ENCODE results near the gene TPRG1L. TPM values are rescaled to one million over a fixed set of nuclear protein-coding genes. Genes with fewer than 3 reads are reported as not detected.
"Not testable (repeated sequence)": the region's sequence is repeated elsewhere in the genome, so short reads cannot be mapped to it uniquely, and the experiment has no call there.

TPRG1L gene
- total RNA-seq, 1 donor from 2014 or later = 44.3 TPM

DNA sequence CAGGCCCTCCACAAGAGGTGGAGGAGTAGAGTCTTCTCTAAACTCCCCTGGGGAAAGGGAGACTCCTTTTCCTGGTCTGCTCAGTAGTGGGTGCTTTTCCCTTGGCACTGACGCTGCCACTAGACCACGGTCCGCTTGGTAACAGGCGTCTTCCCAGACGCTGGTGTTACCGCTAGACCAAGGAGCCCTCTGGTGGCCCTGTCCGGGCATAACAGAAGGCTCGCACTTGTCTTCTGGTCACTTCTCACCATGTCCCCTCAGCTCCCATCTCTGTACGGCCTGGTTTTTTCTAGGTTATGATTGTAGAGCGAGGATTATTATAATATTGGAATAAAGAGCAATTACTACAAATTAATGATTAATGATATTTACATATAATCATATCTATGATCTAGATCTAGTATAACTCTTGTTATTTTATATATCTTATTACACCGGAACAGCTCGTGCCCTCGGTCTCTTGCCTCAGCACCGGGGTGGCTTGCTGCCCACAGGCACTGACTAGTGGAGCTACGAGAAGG, 3.6 kb upstream of the TPRG1L start:
- not testable (repeated sequence) for DNase-seq (ENCODE audit: low spot score)
- intact Hi-C loops (cut with DNase I) = loop anchor here (10.0 kb wide), 3 partner anchors 104 to 1036 kb away; partner anchors contain the start of genes LRRC47 and PRXL2B

DNA sequence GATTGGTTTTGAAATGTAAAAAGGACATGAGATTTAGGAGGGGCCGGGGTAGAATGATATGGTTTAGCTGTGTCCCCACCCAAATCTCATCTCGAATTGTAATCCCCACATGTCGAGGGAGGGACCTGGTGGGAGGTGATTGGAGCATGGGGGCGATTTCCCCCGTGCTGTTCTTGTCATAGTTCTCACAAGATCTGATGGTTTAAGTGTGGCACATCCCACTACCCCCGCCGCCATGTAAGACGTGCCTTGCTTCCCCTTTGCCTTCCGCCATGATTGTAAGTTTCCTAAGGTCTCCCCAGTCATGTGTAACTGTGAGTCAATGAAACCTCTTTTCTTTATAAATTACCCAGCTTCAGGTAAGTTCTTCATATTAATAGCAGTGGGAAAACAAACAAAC, 2.7 kb upstream of the TPRG1L start:
- DNase-seq (ENCODE audit: low spot score) = not testable (repeated sequence)
- intact Hi-C loops (cut with DNase I) = loop anchor here (10.0 kb wide), 3 partner anchors 103 to 1037 kb away; partner anchors contain the start of genes LRRC47 and PRXL2B

GRCh38 chr1:3623441-3624199, 1.2 kb upstream of the TPRG1L start:
- intact Hi-C loops (cut with DNase I) = loop anchor here (2.0 to 10.0 kb wide), 4 partner anchors 25 to 1039 kb away; partner anchors contain the start of genes LRRC47 and PRXL2B
- no peak for DNase-seq (ENCODE audit: low spot score)

DNA sequence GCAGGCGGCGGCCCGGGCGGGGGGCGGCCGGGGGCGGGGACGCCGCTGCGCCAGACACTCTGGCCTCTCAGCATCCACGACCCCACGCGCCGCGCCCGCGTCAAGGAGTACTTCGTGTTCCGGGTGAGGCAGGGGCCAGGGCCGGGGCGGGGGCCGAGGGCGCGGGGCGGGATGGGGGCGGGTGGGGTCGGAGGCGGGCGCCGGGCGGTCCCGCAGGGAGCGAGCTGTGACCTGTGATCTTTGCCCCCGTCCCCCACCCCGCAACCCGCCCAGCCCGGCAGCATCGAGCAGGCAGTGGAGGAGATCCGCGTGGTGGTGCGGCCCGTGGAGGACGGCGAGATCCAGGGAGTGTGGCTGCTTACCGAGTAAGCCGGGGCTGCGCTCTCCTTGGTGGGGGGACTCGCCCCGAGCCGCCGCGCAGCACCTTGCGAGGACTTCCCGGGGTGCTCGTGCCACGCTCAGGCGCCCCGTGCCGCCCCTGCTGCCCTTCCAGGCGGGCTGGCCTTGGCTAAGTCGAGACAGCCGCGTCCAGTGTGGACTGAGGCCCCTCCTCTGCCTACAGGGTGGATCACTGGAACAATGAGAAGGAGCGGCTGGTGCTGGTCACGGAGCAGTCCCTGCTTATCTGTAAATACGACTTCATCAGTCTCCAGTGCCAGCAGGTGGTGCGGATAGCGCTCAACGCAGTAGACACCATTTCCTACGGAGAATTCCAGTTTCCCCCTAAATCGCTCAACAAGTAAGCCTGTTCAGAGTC, 514 bp downstream of the TPRG1L start:
- intact Hi-C loops (cut with DNase I) = loop anchor here (2.0 to 10.0 kb wide), 4 partner anchors 23 to 1041 kb away; partner anchors contain the start of genes LRRC47 and PRXL2B
- no peak for DNase-seq (ENCODE audit: low spot score)

GRCh38 chr1:3626025-3626424, 1.2 kb downstream of the TPRG1L start:
- no peak for DNase-seq (ENCODE audit: low spot score)
- intact Hi-C loops (cut with DNase I) = loop anchor here (10.0 kb wide), 3 partner anchors 99 to 1041 kb away; partner anchors contain the start of genes LRRC47 and PRXL2B

GRCh38 chr1:3627515-3628253, 2.9 kb downstream of the TPRG1L start:
- DNase-seq (ENCODE audit: low spot score) = no peak
- intact Hi-C loops (cut with DNase I) = loop anchor here (10.0 kb wide), 3 partner anchors 97 to 1043 kb away; partner anchors contain the start of genes LRRC47 and PRXL2B

GRCh38 chr1:3628445-3628844, 3.6 kb downstream of the TPRG1L start:
- no peak for DNase-seq (ENCODE audit: low spot score)
- intact Hi-C loops (cut with DNase I) = loop anchor here (10.0 kb wide), 3 partner anchors 96 to 1044 kb away; partner anchors contain the start of genes LRRC47 and PRXL2B

DNA sequence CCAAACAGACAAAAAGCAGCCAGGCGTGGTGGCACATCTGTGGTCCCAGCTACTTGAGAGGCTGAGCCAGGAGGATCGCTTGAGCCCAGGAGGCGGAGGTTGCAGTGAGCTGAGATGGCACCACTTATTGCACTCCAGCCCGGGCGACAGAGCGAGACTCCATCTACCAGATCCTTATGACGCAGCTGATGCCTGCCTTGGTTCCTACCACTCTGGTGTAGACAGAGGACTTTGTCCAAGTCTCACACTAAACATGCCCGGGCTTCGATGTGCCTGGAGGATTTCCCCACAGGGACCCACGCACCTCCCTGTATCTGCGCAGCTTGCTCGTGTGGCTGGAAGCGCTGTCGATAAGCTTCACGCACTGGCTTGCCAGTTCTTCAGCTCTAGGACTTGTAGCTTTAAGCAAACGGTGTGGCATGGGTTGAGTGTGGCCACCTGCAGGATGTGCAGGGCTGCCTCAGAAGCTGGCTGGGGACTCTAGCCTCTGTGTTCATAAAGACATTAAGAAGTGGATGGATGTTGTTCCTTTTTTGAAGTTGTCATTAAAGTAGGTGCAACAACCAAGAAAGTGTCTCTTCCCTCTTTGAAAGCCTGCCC, 4.8 kb downstream of the TPRG1L start:
- DNase-seq (ENCODE audit: low spot score) = no peak

DNA sequence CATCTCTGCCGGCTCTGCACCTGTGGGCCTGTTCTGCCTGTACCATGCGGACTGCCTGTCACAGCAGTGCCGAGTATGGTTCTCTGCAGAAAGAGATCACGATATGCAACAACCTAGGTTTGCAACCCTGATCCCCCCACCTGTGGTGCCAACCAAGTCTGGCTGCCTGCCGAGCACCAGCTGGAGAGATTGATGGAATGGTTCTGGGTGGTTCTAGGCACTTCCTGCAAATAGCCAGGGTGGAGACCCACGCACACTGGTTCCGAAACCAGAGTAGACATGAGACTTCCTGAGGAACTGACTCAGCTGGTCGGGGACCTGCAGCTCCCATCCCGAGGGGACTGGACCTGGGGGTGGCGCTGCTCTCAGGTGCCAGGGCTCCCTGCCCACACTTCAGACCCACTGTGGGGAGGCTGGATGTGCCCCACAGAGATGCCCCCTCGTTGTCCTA, 5.4 kb downstream of the TPRG1L start:
- intact Hi-C loops (cut with DNase I) = no loop called here

More for the DNA sequence above, 4.8 kb downstream of the TPRG1L start:
- intact Hi-C loops (cut with DNase I) = loop anchor here (10.0 kb wide), 3 partner anchors 95 to 1045 kb away; partner anchors contain the start of genes LRRC47 and PRXL2B

GRCh38 chr1:3630914-3631313, 6.1 kb downstream of the TPRG1L start:
- no peak for DNase-seq (ENCODE audit: low spot score)
- intact Hi-C loops (cut with DNase I) = no loop called here

More for the DNA sequence above, 5.4 kb downstream of the TPRG1L start:
- DNase-seq (ENCODE audit: low spot score) = no peak

GRCh38 chr1:3631320-3632260, 6.8 kb downstream of the TPRG1L start:
- DNase-seq (ENCODE audit: low spot score) = no peak
- intact Hi-C loops (cut with DNase I) = no loop called here

- intact Hi-C loops (cut with DNase I) = no loop called here
These were observed 7.5 kb downstream of the TPRG1L start for GRCh38 chr1:3632298-3632697.

DNA sequence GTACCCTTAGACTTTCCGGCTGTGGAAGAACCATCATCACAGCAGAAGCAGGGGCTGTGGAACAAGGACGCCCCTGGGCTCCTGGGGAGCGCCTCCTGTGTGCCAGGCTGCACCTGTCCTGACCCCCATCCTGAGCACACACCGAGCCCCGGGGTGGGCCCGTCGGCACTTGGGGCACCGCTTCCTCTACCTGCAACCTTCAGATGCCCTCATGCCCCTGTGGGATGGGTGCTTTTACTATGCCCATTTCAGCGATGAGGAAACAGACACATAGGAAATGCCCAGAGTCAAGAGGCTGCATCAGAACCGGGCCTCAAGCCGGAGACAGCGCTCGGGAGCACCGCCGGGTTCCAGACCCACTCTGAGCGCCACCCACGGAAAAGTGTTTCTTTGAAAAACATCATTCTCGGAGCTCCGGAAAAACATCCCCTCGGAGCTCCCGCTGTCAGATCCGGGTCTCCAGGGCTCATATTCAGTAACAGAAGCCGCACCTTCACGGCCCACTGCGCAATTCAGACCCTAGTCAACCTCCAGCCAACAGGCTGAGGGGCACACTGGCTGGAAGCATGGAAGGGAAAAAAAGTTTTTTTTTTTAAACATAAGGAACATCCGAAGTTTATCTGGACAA, 8.0 kb downstream of the TPRG1L start:
- DNase-seq (ENCODE audit: low spot score) = no peak

More at GRCh38 chr1:3632298-3632697, 7.5 kb downstream of the TPRG1L start:
- no peak for DNase-seq (ENCODE audit: low spot score)

GRCh38 chr1:3633344-3634058, 8.7 kb downstream of the TPRG1L start:
- intact Hi-C loops (cut with DNase I) = no loop called here
- no peak for DNase-seq (ENCODE audit: low spot score)

More for the DNA sequence above, 8.0 kb downstream of the TPRG1L start:
- intact Hi-C loops (cut with DNase I) = no loop called here

GRCh38 chr1:3634059-3634800, 9.4 kb downstream of the TPRG1L start:
- no peak for DNase-seq (ENCODE audit: low spot score)
- intact Hi-C loops (cut with DNase I) = no loop called here

GRCh38 chr1:3636080-3636479, 11.3 kb downstream of the TPRG1L start:
- intact Hi-C loops (cut with DNase I) = no loop called here

More at GRCh38 chr1:3636080-3636479, 11.3 kb downstream of the TPRG1L start:
- peak; percentile 31 for DNase-seq (ENCODE audit: low spot score)
